Smooth muscle cell (in vitro differentiated cells): ENCODE data around the gene BLACAT1. TPM values are rescaled to one million over a fixed set of nuclear protein-coding genes. Genes with fewer than 3 reads are reported as not detected.
"Not testable (repeated sequence)": the region's sequence is repeated elsewhere in the genome, so short reads cannot be mapped to it uniquely, and the experiment has no call there.

ENCODE experiments used
- DNase-seq: peaks from one replicate; lab custom pipeline; 2025; ENCODE audit not compliant: unreplicated experiment; lab: John Stamatoyannopoulos, UW
- H2AFZ ChIP-seq: fragments of 200-600 bp; sonication (generic); 2 replicates; pipeline ENCODE4 v1.6.0; 2016; ENCODE audit warnings: antibody characterized with exemption, low read depth, mild to moderate bottlenecking
- H3F3A ChIP-seq: fragments of 200-600 bp; sonication (generic); 2 replicates; pipeline ENCODE4 v1.6.0; 2017; ENCODE audit warnings: antibody characterized with exemption, low read depth
- H3K27ac ChIP-seq: fragments of 200-600 bp; sonication (generic); 2 replicates; pipeline ENCODE4 v1.5.1; 2016; ENCODE audit warnings: low read depth, mild to moderate bottlenecking
- H3K27me3 ChIP-seq: fragments of 200-600 bp; sonication (generic); 2 replicates; pipeline ENCODE4 v1.6.1; 2016; ENCODE audit warnings: low read depth, mild to moderate bottlenecking
- H3K36me3 ChIP-seq: fragments of 200-600 bp; sonication (generic); 2 replicates; pipeline ENCODE4 v1.5.1; 2016; ENCODE audit warnings: low read depth
- H3K4me1 ChIP-seq: fragments of 200-600 bp; sonication (generic); 2 replicates; pipeline ENCODE4 v1.5.1; 2016; ENCODE audit warnings: low read depth
- H3K4me2 ChIP-seq: fragments of 200-600 bp; sonication (generic); 2 replicates; pipeline ENCODE4 v1.6.0; 2016; ENCODE audit warnings: mild to moderate bottlenecking
- H3K4me3 ChIP-seq: fragments of 200-600 bp; sonication (generic); 2 replicates; pipeline ENCODE4 v1.5.1; 2016; ENCODE audit warnings: mild to moderate bottlenecking
- H3K79me2 ChIP-seq: fragments of 200-600 bp; sonication (generic); 2 replicates; pipeline ENCODE4 v1.6.0; 2016; ENCODE audit warnings: low read depth, mild to moderate bottlenecking
- H3K9ac ChIP-seq: fragments of 200-600 bp; sonication (generic); 2 replicates; pipeline ENCODE4 v1.6.0; 2016; ENCODE audit warnings: low read depth
- H3K9me3 ChIP-seq: fragments of 200-600 bp; sonication (generic); replicated peaks from 2 replicates; pipeline ENCODE4 v1.5.1; 2016; ENCODE audit warnings: low read depth
- H4K20me1 ChIP-seq: fragments of 200-600 bp; sonication (generic); 2 replicates; pipeline ENCODE4 v1.6.0; 2016; ENCODE audit warnings: low read depth
- CTCF ChIP-seq: fragments of 200-600 bp; sonication (generic); IDR thresholded peaks from 2 replicates; pipeline ENCODE4 v1.5.1; 2017; ENCODE audit warnings: borderline replicate concordance, mild to moderate bottlenecking, antibody characterized with exemption; ENCODE audit not compliant: insufficient read depth, poor library complexity, severe bottlenecking
- WGBS: methylation state at CpG from one replicate; pipeline ENCODE4 v1.1.7; 2016; ENCODE audit warnings: low lambda C conversion rate; 5-methylcytosine and 5-hydroxymethylcytosine counted together
- polyA plus RNA-seq: library from polyadenylated mRNA; unstranded; fragments of >200 nt; fragmentation: Nextera tagmentation; extraction: Ambion mirVana; gene quantifications from 2 replicates; pipeline ENCODE4 v1.2.1, GENCODE V29; 2016
- total RNA-seq: library from RNA; depleted of rRNA; stranded (reverse); fragments of >200 nt; gene quantifications from 2 replicates; pipeline ENCODE4 v1.2.3, GENCODE V29; 2014

BLACAT1 gene
- total and polyA plus RNA-seq, 2 experiments from 2014 or later: 0.72 to 3.9 TPM

GRCh38 chr1:205417870-205418635 is 37.8 kb downstream of the BLACAT1 start:
- no peaks in the 10 kb centered on the region for H3K4me1 ChIP-seq
- no peaks in the 10 kb centered on the region for H3K9me3 ChIP-seq
- no peak for TF ChIP-seq CTCF
- no peaks in the 10 kb centered on the region for H3K36me3 ChIP-seq
- H3K9ac ChIP-seq: no peak overlapping the region
- peaks cover 21% of the 10 kb centered on the region for H3K27me3 ChIP-seq
- no peak for DNase-seq
- no peak overlapping the region for H3K27ac ChIP-seq
- H4K20me1 ChIP-seq: no peaks in the 10 kb centered on the region
- 82% methylated on average over 10 of the region's 10 CpGs for WGBS
- H3F3A ChIP-seq: no peaks in the 10 kb centered on the region
- H3K4me3 ChIP-seq: no peak overlapping the region
- no peak overlapping the region for H2AFZ ChIP-seq
- H3K79me2 ChIP-seq: no peaks in the 10 kb centered on the region
- H3K4me2 ChIP-seq: no peak overlapping the region

DNA sequence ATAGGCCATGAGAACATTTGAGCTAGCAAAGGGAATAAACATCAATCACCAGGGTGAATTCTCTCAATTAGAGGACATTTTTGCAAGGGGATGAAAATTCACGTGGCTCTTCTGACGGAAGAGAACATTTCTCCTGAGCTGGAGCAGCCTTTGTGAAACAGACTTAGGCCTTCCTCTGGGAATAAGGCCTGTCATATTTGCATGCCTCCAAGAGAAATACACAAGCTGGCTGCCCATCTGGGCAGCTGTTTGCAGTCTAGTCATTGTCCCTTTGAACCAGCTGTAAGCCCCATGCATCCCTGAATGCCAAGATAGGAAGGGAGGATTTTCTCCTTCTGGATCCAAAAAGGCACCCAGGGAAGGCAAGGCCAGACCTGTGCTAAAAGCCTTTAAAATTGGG is 39.5 kb downstream of the BLACAT1 start:
- Histone ChIP-seq H3K27ac (no peak overlapping the region), H3K4me1 (no peaks in the 10 kb centered on the region), H3F3A (no peaks in the 10 kb centered on the region), H2AFZ (no peak overlapping the region), H4K20me1 (no peaks in the 10 kb centered on the region), H3K79me2 (no peaks in the 10 kb centered on the region), H3K9me3 (no peaks in the 10 kb centered on the region), H3K4me3 (no peak overlapping the region), H3K36me3 (no peaks in the 10 kb centered on the region), H3K27me3 (peaks cover 14% of the 10 kb centered on the region), H3K4me2 (no peak overlapping the region), H3K9ac (no peak overlapping the region)
- WGBS: 88% methylated on average over 2 of the region's 2 CpGs
- TF ChIP-seq CTCF: no peak
- no peak for DNase-seq

DNA sequence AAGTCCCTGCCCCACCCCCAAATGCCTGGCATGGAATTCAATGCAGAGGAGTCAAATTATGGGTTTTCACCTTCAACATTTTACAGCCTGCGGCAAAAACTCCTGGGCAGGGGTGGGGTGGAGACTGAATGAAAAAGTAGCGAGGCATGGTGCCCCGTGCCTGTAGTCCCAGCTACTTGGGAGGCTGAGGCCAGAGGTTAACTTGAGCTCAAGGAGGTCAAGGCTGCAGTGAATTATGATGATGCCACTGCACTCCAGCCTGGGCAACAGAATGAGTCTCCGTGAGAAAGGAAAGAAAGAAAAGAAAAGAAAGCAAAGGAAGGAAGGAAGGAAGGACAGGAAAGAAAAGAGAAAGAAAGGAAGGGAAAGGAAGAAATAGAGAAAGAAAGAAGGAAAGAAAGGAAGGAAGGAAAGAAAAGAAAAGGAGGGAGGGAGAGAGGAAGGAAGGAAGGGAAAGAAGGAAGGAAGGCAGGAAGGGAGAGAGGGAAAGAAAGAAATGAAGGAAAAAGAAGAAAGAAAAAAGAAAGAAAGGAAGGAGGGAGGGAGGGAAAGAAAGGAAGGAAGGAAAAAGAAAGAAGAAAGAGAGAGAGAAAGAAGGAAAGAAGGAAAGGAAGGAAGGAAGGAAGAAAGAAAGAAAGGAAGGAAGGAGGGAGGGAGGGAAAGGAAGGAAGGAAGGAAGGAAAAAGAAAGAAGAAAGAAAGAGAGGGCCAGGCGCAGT is 45.1 kb downstream of the BLACAT1 start:
- H3K4me3 ChIP-seq: no peak overlapping the region
- no peak overlapping the region for H3K9ac ChIP-seq
- peaks cover 7% of the 10 kb centered on the region for H3K27me3 ChIP-seq
- WGBS: 89% methylated on average over 5 of the region's 5 CpGs
- no peak for DNase-seq
- H2AFZ ChIP-seq: no peak overlapping the region
- no peaks in the 10 kb centered on the region for H3K36me3 ChIP-seq
- no peaks in the 10 kb centered on the region for H3K4me1 ChIP-seq
- no peak overlapping the region for H3K27ac ChIP-seq
- no peaks in the 10 kb centered on the region for H3K79me2 ChIP-seq
- H3K4me2 ChIP-seq: no peak overlapping the region
- H3K9me3 ChIP-seq: no peaks in the 10 kb centered on the region
- H4K20me1 ChIP-seq: no peaks in the 10 kb centered on the region
- H3F3A ChIP-seq: no peaks in the 10 kb centered on the region
- TF ChIP-seq CTCF: no peak

- no peak for TF ChIP-seq CTCF
- H3K36me3 ChIP-seq: no peaks in the 10 kb centered on the region
- H3K27me3 ChIP-seq: peaks cover 7% of the 10 kb centered on the region
- H3K4me2 ChIP-seq: no peak overlapping the region
- H3K9ac ChIP-seq: no peak overlapping the region
- DNase-seq: no peak
- WGBS: 68% methylated on average over 5 of the region's 5 CpGs
- no peaks in the 10 kb centered on the region for H4K20me1 ChIP-seq
- H3K9me3 ChIP-seq: no peaks in the 10 kb centered on the region
- no peak overlapping the region for H3K27ac ChIP-seq
- no peaks in the 10 kb centered on the region for H3F3A ChIP-seq
- H2AFZ ChIP-seq: no peak overlapping the region
- no peaks in the 10 kb centered on the region for H3K79me2 ChIP-seq
- no peaks in the 10 kb centered on the region for H3K4me1 ChIP-seq
- H3K4me3 ChIP-seq: no peak overlapping the region
These were observed 47.9 kb downstream of the BLACAT1 start for GRCh38 chr1:205407970-205408369.

GRCh38 chr1:205406252-205406651 is 49.6 kb downstream of the BLACAT1 start:
- H3K4me3 ChIP-seq, H3K36me3 ChIP-seq, H3K9ac ChIP-seq, H3F3A ChIP-seq, H3K27ac ChIP-seq, H3K27me3 ChIP-seq, H3K79me2 ChIP-seq, DNase-seq, H3K4me1 ChIP-seq, H2AFZ ChIP-seq, H3K9me3 ChIP-seq, H3K4me2 ChIP-seq, H4K20me1 ChIP-seq: not testable (repeated sequence)
- WGBS: 85% methylated on average over 7 of the region's 12 CpGs
